ENCODE data around the gene TXN. TPM values are rescaled to one million over a fixed set of nuclear protein-coding genes. Genes with fewer than 3 reads are reported as not detected.

TXN gene
- total RNA-seq, 5 donors from 2014 or later (not counting 1 experiment from before 2014, with no cell fraction given): 38.3 to 63.4 (median 47.9) TPM

DNA sequence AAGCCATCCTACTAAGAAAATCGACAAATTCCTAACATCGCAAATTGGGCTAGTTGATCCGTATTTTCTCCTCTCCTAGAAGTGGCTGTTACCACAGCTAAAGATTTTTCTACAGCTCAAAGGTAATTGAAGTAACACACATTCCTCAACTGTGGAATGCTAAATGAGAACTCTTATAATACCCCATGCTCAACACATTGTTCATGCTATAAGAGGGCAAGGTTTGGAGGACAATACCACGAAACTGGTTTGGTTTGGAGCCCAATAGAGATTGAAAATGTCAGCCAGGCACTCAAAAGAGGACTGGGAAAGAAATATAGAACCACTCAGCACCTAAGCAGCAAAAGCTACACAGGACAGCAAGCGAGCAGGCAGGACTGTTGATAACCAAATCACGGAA is 10.1 kb downstream of the TXN start:
- ATAC-seq (replicated peaks in 1 of 4) (no peak), DNase-seq (no peak)
- Mint-ChIP-seq H3K4me1 (peaks cover 0 to 5% (median 2%) of the 10 kb centered on the region in 3 donors), H3K27ac (no peak overlapping the region), H3K27me3 (no peaks in the 10 kb centered on the region), H3K36me3 (peaks cover 43% of the 10 kb centered on the region), H3K9me3 (no peaks in the 10 kb centered on the region), H3K4me3 (no peak overlapping the region)
- POLR2A ChIA-PET: no interaction called here
- H3K27me3 ChIP-seq (replicated peaks in 1 of 2; ENCODE audit: control insufficient read depth in 2 of 2, extremely low read depth in 1 of 2, insufficient read depth in 2 of 2, low read length in 1 of 2): no peaks in the 10 kb centered on the region
- H3K27ac ChIP-seq (ENCODE audit: low read length): no peak overlapping the region
- peaks cover 3 to 32% of the 10 kb centered on the region in 2 donors for H3K36me3 ChIP-seq (ENCODE audit: control insufficient read depth in 2 of 2, extremely low read depth in 1 of 2, insufficient read depth in 1 of 2, low read length in 1 of 2)
- no peaks in the 10 kb centered on the region for H3K4me1 ChIP-seq (ENCODE audit: control insufficient read depth in 1 of 2, extremely low read depth in 1 of 2, insufficient read depth in 2 of 2, low read length in 2 of 2)
- WGBS (ENCODE audit: insufficient coverage): 100% methylated on average over 4 of the region's 6 CpGs
- CTCF ChIA-PET: no interaction called here
- no peak overlapping the region for H3K4me3 ChIP-seq (ENCODE audit: control insufficient read depth in 1 of 2, extremely low read depth in 1 of 2, low read length in 1 of 2)
- H3K9me3 ChIP-seq: no peaks in the 10 kb centered on the region

GRCh38 chr9:110244616-110245015 is 11.7 kb downstream of the TXN start:
- Mint-ChIP-seq H3K27me3 (no peaks in the 10 kb centered on the region), H3K27ac (no peak overlapping the region), H3K4me1 (no peaks in the 10 kb centered on the region), H3K36me3 (peaks cover 36% of the 10 kb centered on the region), H3K9me3 (no peaks in the 10 kb centered on the region), H3K4me3 (no peak overlapping the region)
- Histone ChIP-seq H3K4me1 (ENCODE audit: control insufficient read depth in 1 of 2, extremely low read depth in 1 of 2, insufficient read depth in 2 of 2, low read length in 2 of 2) (no peaks in the 10 kb centered on the region), H3K9me3 (no peaks in the 10 kb centered on the region), H3K4me3 (ENCODE audit: control insufficient read depth in 1 of 2, extremely low read depth in 1 of 2, low read length in 1 of 2) (no peak overlapping the region), H3K27ac (ENCODE audit: low read length) (no peak overlapping the region), H3K36me3 (ENCODE audit: control insufficient read depth in 2 of 2, extremely low read depth in 1 of 2, insufficient read depth in 1 of 2, low read length in 1 of 2) (peaks cover 3 to 28% of the 10 kb centered on the region in 2 donors), H3K27me3 (replicated peaks in 1 of 2; ENCODE audit: control insufficient read depth in 2 of 2, extremely low read depth in 1 of 2, insufficient read depth in 2 of 2, low read length in 1 of 2) (no peaks in the 10 kb centered on the region)
- ChIA-PET POLR2A (no interaction called here), CTCF (no interaction called here)
- DNase-seq: no peak
- no peak for ATAC-seq (replicated peaks in 1 of 4)
- no CpG with 5 or more reads among the region's 3 CpGs for WGBS (ENCODE audit: insufficient coverage)

DNA sequence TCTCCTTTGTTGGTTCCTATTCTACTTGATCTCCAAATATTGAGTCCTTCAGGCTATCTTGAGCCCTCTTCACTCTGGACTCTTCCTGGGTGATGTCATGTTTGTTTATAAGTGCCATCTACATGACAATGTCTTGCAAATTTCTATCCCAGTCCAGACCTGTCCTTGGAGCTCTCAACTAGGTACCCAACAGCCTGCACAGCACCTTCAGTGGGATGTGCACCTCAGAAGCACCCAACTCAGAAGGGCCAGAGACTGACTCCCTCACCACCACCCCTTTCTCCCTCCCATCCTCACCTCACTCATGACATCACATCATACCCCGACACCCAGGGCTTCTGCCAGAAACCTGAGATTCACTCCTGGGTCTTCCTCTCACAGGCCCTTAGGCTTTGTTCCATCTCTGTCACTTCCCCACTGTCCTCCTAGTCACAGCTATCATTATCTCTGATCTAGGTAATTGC is 14.4 kb downstream of the TXN start:
- no peak for ATAC-seq (replicated peaks in 1 of 4)
- DNase-seq: no peak
- peaks cover 3 to 20% of the 10 kb centered on the region in 2 donors for H3K36me3 ChIP-seq (ENCODE audit: control insufficient read depth in 2 of 2, extremely low read depth in 1 of 2, insufficient read depth in 1 of 2, low read length in 1 of 2)
- H3K27me3 Mint-ChIP-seq: no peaks in the 10 kb centered on the region
- no peak overlapping the region for H3K4me3 ChIP-seq (ENCODE audit: control insufficient read depth in 1 of 2, extremely low read depth in 1 of 2, low read length in 1 of 2)
- ChIA-PET CTCF (no interaction called here), POLR2A (interaction anchor here in 1 of 2 donors (0.6 kb wide), 1 partner anchor 23 kb away, joined by 9 read pairs; no protein-coding TSS in a partner anchor)
- H3K4me1 Mint-ChIP-seq: no peaks in the 10 kb centered on the region
- H3K27ac Mint-ChIP-seq: no peak overlapping the region
- H3K4me1 ChIP-seq (ENCODE audit: control insufficient read depth in 1 of 2, extremely low read depth in 1 of 2, insufficient read depth in 2 of 2, low read length in 2 of 2): no peaks in the 10 kb centered on the region
- no peak overlapping the region for H3K27ac ChIP-seq (ENCODE audit: low read length)
- no peak overlapping the region for H3K4me3 Mint-ChIP-seq
- no peaks in the 10 kb centered on the region for H3K27me3 ChIP-seq (replicated peaks in 1 of 2; ENCODE audit: control insufficient read depth in 2 of 2, extremely low read depth in 1 of 2, insufficient read depth in 2 of 2, low read length in 1 of 2)
- 90% methylated on average over 1 of the region's 1 CpG for whole genome bisulfite sequencing (ENCODE audit: insufficient coverage)
- no peaks in the 10 kb centered on the region for H3K9me3 Mint-ChIP-seq
- peaks cover 20% of the 10 kb centered on the region for H3K36me3 Mint-ChIP-seq
- no peaks in the 10 kb centered on the region for H3K9me3 ChIP-seq

DNA sequence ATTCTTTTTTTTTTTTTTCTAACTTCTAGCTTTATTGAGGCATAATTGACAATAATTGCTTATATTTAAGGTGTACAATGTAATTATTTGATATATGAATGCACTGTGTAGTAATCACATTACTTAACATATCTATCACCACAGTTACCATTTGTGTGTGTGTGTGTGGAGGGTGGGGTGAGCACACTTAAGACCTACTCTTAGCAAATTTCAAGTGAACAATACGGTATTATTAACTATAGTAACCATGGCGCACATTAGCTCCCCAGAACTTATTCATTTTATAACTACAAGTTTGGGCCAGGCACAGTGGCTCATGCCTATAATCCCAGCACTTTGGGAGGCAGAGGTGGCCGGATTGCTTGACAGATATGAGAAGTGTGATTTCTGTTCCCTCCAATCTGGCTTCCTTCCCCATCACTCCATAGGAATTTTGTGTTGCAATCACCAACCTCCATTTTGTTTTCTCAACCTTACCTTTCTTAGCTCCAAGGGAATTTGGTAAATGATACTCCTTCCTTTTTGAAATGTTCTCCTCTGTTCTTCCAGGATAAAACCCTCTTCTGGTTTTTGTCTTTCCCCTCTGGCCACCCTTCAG is 14.9 kb downstream of the TXN start:
- H3K4me3 ChIP-seq (ENCODE audit: control insufficient read depth in 1 of 2, extremely low read depth in 1 of 2, low read length in 1 of 2): no peak overlapping the region
- Mint-ChIP-seq H3K9me3 (no peaks in the 10 kb centered on the region), H3K27me3 (peaks cover 2 to 3% of the 10 kb centered on the region in 2 donors), H3K4me3 (no peak overlapping the region), H3K27ac (no peak overlapping the region), H3K36me3 (peaks cover 15% of the 10 kb centered on the region), H3K4me1 (no peaks in the 10 kb centered on the region)
- H3K36me3 ChIP-seq (ENCODE audit: control insufficient read depth in 2 of 2, extremely low read depth in 1 of 2, insufficient read depth in 1 of 2, low read length in 1 of 2): peaks cover under 1 to 17% of the 10 kb centered on the region in 2 donors
- ATAC-seq (replicated peaks in 1 of 4) (no peak), DNase-seq (no peak)
- CTCF ChIA-PET: no interaction called here
- no peaks in the 10 kb centered on the region for H3K4me1 ChIP-seq (ENCODE audit: control insufficient read depth in 1 of 2, extremely low read depth in 1 of 2, insufficient read depth in 2 of 2, low read length in 2 of 2)
- no peaks in the 10 kb centered on the region for H3K27me3 ChIP-seq (replicated peaks in 1 of 2; ENCODE audit: control insufficient read depth in 2 of 2, extremely low read depth in 1 of 2, insufficient read depth in 2 of 2, low read length in 1 of 2)
- H3K9me3 ChIP-seq: no peaks in the 10 kb centered on the region
- POLR2A ChIA-PET: interaction anchor here in 1 of 2 donors (0.6 kb wide), 1 partner anchor 23 kb away, joined by 9 read pairs; no protein-coding TSS in a partner anchor
- no CpG with 5 or more reads among the region's 3 CpGs for WGBS (ENCODE audit: insufficient coverage)
- no peak overlapping the region for H3K27ac ChIP-seq (ENCODE audit: low read length)

DNA sequence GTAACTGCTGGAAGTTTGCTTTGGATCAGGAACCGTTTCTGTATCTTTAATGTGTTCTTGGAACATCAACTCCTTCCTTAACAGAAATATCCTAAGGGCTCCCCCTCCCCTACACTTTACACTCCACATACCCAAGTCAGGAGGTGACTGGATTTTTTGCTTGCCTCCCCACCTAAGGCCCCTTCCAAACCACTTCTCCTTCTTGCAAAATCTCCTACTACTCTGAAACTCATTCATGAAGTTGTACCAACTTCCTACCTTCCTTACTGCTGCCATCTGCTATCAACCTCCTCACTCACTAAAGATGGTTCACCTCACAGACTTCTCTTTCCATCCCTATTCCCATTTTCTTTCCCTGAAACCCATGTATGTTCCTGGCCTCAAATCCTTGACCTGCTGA is 16.1 kb downstream of the TXN start:
- DNase-seq (no peak), ATAC-seq (replicated peaks in 1 of 4) (no peak)
- CTCF ChIA-PET: no interaction called here
- H3K4me1 Mint-ChIP-seq: no peaks in the 10 kb centered on the region
- H3K9me3 Mint-ChIP-seq: no peaks in the 10 kb centered on the region
- peaks cover 12% of the 10 kb centered on the region for H3K36me3 Mint-ChIP-seq
- no peaks in the 10 kb centered on the region for H3K9me3 ChIP-seq
- H3K4me3 Mint-ChIP-seq: no peak overlapping the region
- 89% methylated on average over 1 of the region's 1 CpG for WGBS (ENCODE audit: insufficient coverage)
- no peak overlapping the region for H3K27ac ChIP-seq (ENCODE audit: low read length)
- peaks cover 3 to 4% of the 10 kb centered on the region in 2 donors for H3K27me3 Mint-ChIP-seq
- no peaks in the 10 kb centered on the region for H3K27me3 ChIP-seq (replicated peaks in 1 of 2; ENCODE audit: control insufficient read depth in 2 of 2, extremely low read depth in 1 of 2, insufficient read depth in 2 of 2, low read length in 1 of 2)
- no peak overlapping the region for H3K4me3 ChIP-seq (ENCODE audit: control insufficient read depth in 1 of 2, extremely low read depth in 1 of 2, low read length in 1 of 2)
- peaks cover 0 to 13% of the 10 kb centered on the region in 2 donors for H3K36me3 ChIP-seq (ENCODE audit: control insufficient read depth in 2 of 2, extremely low read depth in 1 of 2, insufficient read depth in 1 of 2, low read length in 1 of 2)
- POLR2A ChIA-PET: no interaction called here
- H3K4me1 ChIP-seq (ENCODE audit: control insufficient read depth in 1 of 2, extremely low read depth in 1 of 2, insufficient read depth in 2 of 2, low read length in 2 of 2): no peaks in the 10 kb centered on the region
- H3K27ac Mint-ChIP-seq: no peak overlapping the region

GRCh38 chr9:110228321-110228720 is 28.0 kb downstream of the TXN start:
- ChIA-PET CTCF (interaction anchor here (0.5 to 0.6 kb wide), 2 partner anchors 9 to 244 kb away, joined by 6 to 8 read pairs; no protein-coding TSS in a partner anchor), POLR2A (interaction anchor here in 1 of 2 donors (0.9 kb wide), 1 partner anchor 273 kb away, joined by 3 read pairs; no protein-coding TSS in a partner anchor)
- Mint-ChIP-seq H3K27ac (no peak overlapping the region), H3K4me3 (no peak overlapping the region), H3K4me1 (no peaks in the 10 kb centered on the region), H3K27me3 (peaks cover 0 to 10% of the 10 kb centered on the region in 2 donors), H3K36me3 (no peaks in the 10 kb centered on the region), H3K9me3 (no peaks in the 10 kb centered on the region)
- no peaks in the 10 kb centered on the region for H3K4me1 ChIP-seq (ENCODE audit: control insufficient read depth in 1 of 2, extremely low read depth in 1 of 2, insufficient read depth in 2 of 2, low read length in 2 of 2)
- ATAC-seq (replicated peaks in 1 of 4) (no peak), DNase-seq (no peak)
- WGBS (ENCODE audit: insufficient coverage): 75% methylated on average over 1 of the region's 2 CpGs
- H3K9me3 ChIP-seq: no peaks in the 10 kb centered on the region
- H3K27me3 ChIP-seq (replicated peaks in 1 of 2; ENCODE audit: control insufficient read depth in 2 of 2, extremely low read depth in 1 of 2, insufficient read depth in 2 of 2, low read length in 1 of 2): peaks cover 0 to 2% of the 10 kb centered on the region in 2 experiments
- H3K36me3 ChIP-seq (ENCODE audit: control insufficient read depth in 2 of 2, extremely low read depth in 1 of 2, insufficient read depth in 1 of 2, low read length in 1 of 2): no peaks in the 10 kb centered on the region
- no peak overlapping the region for H3K4me3 ChIP-seq (ENCODE audit: control insufficient read depth in 1 of 2, extremely low read depth in 1 of 2, low read length in 1 of 2)
- H3K27ac ChIP-seq (ENCODE audit: low read length): no peak overlapping the region

Data from T-cell (primary cell).